HCT116 (cell line): Measurements from ENCODE around the gene RAMAC. TPM values are rescaled to one million over a fixed set of nuclear protein-coding genes. Genes with fewer than 3 reads are reported as not detected.

Experiments used
- total RNA-seq: library from RNA; stranded (reverse); gene quantifications from one replicate; pipeline ENCODE4 v1.2.1, GENCODE V29; 2021; ENCODE audit not compliant: unreplicated experiment

Gene RAMAC
- total RNA-seq, 1 experiment from 2014 or later, result 16.5 TPM

Other genes with a start within 250 kb of the RAMAC start
- gene FSD2, start 180.1 kb upstream of the RAMAC start, total RNA-seq, result not detected
- 7.1 TPM for gene WHAMM, start 176.6 kb upstream of the RAMAC start, total RNA-seq
- gene HOMER2, start 33.5 kb upstream of the RAMAC start, total RNA-seq, result 3.9 TPM
- gene C15orf40, start 25.4 kb downstream of the RAMAC start, total RNA-seq, result 26.0 TPM
- gene BTBD1, start 81.0 kb downstream of the RAMAC start, total RNA-seq, result 80.0 TPM
- gene TM6SF1, start 121.4 kb downstream of the RAMAC start, total RNA-seq, result not detected
- 0.64 TPM for gene HDGFL3, start 221.6 kb downstream of the RAMAC start, total RNA-seq